GM19238 (cell line): Measurements from ENCODE around the gene JPH3.
"Not testable (repeated sequence)": the region's sequence is repeated elsewhere in the genome, so short reads cannot be mapped to it uniquely, and the experiment has no call there.

Experiments
- DNase-seq: peaks from one replicate; pipeline ENCODE4 v3.0.0; 2011; ENCODE audit warnings: low spot score; ENCODE audit not compliant: insufficient read length

The JPH3 gene

DNA sequence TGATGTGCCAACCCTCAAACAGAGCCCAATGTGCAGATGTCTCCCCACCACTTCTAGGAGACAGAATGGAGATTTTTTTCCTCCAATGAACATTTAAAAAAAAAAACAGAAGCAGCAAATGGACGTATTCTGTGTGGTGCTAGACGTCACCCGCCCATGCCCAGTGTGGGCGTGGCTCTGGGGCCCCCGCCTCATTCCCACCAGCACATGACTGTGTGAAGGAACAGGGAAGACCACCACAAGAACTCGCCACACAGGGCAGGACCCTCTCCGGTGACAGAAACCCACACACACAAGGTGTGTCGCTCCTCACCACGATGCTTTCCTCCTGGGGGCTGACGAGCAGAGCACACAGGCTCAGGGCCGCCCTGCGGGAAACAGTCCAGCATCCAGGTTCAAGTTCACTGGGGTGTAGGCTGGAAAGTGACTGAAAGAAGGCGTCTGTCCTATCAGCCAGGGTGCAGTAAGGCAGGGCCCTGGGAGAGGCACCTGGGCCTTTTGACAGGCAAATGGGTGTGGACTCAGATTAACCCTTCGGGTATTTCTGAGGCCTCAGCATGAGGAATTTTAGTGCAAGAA is 110.0 kb downstream of the JPH3 start:
- no peak for DNase-seq

DNA sequence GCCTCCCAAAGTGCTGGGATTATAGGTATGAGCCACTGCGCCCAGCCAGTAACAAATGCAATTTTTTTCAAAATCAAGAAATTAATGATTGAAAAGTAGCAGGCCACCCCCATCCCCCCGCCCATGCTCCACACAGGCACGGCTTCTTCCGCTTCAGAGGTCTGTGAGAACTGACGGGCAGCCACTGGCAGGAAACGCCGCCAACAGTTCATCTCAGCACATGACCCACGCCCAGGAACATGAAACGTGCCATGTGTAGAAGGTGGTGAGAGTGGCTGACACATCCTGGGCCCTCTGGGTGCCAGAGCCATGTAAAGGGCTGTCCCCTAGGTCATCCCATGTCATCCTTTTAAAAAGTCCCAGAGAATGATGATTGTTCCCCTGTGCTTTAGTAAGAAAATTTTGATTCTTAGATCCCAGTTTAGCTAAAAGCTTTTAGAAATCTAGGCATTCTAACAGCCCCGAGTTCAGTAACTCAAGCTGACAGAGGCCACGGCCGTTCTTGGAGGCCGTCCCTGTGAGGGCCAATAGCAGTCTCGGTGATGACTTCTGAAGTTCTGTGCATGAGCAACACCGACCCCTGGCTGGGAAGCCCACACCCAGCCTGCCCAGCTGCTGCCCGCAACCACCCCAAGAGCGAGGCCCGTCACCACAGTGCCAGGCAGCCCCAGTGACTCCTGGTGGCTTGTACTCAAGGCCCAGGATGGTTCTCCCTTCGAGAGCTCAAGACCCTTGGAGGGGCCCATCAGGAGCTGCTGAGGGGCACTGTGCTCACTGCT is 111.3 kb downstream of the JPH3 start:
- no peak for DNase-seq

DNA sequence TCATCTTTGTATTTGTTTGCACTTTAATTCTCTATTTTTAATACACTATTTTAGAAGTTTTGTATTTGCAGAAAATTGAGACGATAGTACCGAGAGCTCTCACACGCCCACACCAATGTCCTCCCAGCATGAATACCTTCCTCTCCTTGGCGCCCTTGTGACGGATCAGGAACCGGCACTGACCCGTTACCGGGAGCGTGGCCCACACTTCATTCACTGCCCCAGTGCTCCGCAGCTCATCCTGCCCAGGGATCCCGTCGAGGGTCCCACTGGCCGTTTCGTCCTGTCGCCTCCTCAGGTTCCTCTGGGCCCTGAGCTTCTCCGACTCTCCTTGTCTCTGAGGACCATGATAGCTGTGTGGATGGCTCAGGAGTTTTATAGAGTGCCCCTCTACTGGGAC is 112.9 kb downstream of the JPH3 start:
- no peak for DNase-seq

DNA sequence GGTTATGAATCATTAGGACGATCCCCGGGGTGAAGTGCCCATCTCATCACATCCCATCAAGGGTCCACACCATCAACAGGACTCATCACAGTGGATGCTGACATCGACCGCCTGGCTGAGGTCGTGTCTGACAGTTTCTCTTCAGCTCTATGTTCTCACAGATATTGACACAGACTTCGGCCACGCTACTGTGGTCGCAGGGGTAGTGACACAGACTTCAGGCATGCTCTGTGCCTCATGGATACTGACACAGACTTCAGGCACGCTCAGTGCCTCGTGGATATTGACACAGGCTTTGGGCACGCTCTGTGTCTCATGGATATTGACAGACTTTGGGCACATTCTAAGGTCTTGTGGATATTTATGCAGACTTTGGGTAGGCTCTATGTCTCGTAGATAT is 113.3 kb downstream of the JPH3 start:
- DNase-seq, result no peak

DNA sequence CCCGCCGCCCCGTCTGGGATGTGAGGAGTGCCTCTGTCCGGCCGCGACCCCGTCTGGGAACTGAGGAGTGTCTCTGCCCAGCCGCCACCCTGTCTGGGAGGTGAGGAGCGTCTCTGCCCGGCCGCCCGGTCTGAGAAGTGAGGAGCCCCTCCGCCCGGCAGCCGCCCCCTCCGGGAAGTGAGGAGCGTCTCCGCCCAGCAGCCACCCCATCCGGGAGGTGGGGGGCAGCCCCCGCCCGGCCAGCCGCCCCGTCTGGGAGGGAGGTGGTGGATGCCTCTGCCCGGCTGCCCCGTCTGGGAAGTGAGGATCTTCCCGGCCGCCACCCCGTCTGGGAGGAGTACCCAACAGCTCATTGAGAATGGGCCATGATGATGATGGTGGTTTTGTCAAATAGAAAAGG is 116.5 kb downstream of the JPH3 start:
- DNase-seq, result not testable (repeated sequence)

DNA sequence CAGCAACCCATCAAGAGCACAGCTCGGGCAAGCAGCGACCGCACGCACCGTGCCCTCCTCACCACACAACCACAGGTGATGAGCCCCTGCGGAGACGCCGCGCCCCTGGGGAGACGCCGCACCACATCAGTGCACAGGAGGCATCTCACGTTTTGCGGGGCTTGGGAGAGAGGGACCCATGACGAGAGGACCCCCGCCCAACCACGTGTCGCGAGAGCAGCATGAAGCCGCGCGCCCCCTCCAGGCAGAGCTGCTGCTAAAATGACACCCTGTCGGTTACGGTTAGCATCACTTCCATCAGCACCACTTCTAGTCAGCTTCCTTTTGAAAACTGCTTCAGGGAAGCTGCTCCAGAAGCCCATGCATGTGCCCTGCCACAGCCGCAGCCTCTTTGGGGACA is 118.1 kb downstream of the JPH3 start:
- DNase-seq, result no peak

DNA sequence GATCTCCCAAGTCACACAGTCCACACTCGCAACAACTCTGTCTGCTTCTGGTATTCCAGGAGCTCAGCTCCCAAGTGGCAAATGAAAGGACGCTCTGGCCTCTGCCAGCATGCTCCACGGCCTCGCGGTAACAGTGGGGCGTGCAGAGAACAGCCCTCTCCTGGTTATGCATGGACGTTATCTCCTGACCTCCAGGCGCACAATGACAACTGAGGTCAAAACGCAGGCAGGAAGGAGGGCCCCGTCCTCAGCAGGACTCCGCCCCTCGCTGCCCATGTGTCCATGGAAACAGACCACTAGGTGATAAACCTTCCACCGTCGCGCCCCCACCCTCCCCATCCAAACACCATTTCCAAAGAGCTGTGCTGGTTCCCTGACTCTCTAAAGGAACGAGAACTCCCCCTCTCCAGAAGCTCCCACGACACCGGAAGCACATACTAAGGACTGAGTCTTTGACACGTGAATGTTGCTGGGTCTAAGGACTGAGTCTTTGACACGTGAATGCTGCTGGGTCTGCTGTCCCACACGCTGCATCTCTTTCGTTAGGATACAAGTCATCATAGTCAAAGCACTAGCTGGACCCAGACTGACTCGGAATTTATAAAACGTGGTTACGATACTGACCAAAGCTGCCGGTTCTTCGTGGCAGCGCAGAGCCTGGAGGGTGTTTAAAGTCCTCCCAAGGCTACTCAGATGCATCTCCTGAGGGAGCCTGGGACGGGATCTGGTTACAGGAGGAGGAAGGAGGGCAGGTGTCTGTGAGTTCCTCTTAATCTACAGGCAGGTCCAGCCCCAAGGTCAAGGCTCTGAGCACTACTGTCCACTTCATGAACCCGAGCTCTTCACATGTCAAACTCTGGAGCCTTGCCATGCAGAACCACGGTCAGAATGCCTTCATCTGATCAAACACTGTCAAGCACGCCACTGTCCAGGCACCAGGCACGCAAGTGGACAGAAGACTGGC is 119.6 kb downstream of the JPH3 start:
- no peak for DNase-seq

DNA sequence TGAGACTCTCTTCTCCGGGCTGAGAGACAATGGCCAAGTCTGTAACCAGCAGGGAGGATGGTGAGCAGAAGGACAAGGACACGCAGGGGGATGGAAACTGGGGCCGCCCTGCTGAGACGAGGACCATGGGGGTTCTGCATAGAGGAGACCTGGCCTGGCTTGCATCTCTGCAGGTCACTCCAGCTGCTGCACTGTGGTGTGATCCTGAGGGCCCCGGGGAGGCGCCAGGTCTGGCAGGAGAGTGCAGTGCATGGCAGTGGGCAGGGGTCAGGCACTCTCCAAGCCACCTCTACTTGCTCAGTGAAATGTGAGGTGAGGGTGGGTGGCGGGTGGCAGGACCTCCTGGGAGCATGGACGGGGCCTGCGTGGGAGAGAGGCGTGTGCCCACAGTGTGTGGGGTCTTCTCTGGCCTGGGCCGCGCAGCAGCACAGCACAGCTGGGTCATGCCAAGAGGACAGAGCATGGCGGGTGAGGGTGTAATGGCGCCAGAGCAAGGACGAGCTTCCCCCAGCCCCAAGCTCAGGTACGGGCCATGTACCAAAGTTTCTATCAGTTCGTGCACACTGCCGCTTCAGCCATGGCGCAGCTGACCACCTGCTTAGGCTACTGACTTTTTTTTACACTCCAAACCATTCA is 120.4 kb downstream of the JPH3 start:
- DNase-seq, result no peak

DNA sequence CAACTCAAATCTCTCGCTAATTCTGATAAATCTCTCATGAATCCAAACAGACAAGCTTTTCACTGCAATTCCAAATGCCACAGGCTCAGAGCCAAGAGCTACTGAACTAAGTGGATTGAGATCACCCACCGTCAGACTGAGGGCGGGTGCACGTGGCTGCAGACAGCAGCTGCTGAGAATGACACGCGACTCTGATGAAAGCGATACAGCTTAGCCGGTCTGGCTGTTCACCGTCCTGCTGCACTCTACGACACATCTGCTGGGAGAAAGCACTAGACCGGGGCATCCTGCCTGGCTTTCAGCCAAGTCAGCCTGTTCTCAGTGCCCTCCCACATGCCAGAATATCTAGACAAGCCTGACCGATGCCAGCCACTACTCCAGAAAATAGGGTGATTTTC is 120.9 kb downstream of the JPH3 start:
- peak; percentile 66 for DNase-seq

DNA sequence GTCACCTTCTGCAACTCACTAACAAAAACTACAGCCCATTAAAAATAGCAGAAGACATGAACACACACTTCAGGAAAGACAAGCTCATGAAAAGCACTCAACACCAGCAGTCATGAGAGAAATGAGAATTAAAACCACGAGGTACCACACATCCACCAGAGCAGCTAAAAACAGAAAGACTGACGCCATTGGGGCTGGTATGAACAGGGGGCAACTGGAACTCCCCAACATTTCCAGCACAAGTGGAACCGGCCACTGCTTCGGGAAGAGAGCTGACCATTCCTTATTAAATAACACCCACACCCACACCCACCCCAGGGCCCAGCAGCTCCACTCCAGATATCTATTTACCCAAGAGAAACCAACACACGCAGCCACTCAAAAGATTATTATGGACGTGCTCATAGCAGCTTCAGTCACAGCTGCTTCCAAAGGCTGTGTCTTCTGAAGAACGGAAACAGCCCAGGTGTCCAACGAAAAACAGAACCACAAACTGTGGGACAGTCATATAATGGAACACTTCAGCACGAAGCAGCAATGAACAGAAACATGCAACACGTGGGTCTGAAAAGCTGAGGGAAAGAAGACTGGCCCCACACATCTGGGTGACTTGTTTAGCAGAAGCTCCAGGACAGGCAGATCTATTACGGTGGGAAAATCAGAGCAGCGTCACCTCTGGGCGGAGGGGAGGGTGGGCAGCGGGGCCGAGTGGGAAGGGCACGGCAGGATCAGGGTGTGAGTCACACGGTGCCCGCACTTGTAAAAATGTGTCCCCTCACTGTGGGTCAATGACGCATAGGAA is 122.4 kb downstream of the JPH3 start:
- DNase-seq, result no peak

DNA sequence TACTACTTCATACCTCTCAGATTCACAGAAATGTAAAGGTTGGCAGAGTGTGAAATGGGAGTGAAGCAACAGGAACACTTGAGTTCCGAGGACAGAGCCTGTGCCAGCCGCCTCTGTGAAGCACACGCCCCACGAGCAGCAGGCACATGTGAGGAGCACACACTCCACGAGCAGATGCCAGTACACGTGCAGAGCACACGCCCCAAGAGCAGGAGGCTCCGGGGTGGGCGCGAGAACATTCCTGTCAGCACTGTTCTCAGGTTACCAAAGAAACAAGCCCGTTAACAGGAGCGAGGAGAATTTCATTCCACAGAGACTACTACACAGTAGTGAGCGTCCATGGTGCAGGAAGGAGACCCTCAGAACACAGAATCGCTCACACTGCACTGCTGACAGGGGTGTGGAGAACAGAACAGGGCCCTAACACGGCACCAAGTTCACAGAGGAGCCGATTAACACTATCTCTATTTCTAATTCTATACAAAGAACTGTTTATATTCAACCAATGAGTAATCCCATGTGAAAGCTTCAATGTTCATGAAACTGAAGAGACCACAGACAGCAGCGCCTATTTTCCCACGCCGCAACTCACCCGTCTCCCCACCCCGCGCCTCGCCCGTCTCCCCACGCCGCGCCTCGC is 123.4 kb downstream of the JPH3 start:
- DNase-seq, result no peak

DNA sequence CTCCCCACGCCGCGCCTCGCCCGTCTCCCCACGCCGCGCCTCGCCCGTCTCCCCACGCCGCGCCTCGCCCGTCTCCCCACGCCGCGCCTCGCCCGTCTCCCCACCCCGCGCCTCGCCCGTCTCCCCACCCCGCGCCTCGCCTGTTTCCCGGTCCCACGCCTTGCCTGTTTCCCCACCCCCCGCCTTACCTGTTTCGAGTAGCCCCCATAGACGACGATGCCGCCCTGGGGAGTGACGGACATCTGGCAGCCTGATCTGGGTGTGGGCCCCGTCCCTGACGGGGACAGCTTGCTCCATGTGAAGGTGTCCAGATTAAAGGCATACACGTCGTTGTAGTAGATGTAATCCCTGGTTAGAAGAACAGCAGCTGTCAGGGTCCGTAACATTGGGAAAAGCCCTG is 124.3 kb downstream of the JPH3 start:
- not testable (repeated sequence) for DNase-seq

DNA sequence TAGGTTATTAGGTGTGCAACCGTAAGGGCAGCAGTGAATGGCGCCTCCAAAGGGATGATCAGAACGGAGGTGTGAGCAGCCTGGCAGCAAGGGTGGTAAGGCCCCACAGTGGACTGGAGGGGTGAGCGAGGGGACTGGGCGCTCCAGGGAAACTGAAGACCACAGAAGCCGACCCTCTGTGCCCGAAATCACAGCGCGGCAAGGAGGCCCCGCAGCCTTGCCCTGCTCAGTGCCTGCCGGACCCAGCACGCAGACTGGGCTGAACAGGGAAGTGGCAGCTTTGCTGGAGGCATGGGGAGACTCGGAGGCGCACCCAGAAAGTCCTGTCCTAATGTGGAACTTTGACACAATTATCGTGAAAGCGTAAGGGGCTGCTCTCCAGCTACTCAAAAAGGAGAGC is 125.0 kb downstream of the JPH3 start:
- DNase-seq, result no peak

DNA sequence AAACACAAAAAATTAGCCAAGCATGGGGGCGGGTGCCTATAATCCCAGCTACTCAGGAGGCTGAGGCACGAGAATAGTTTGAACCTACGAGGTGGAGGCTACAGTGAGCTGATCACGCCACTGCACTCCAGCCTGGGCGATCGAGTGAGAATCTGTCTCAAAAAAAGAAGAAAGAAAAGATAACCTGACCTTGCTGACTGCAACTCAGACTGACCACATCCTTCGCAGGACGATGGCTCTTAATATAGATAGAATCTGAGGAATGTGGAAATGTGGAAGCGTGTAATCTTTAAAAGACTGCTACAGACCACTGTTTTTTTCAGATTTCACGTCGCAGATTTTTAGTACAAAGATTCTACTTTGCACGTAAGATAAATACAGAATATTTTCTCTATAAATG is 125.7 kb downstream of the JPH3 start:
- no peak for DNase-seq

DNA sequence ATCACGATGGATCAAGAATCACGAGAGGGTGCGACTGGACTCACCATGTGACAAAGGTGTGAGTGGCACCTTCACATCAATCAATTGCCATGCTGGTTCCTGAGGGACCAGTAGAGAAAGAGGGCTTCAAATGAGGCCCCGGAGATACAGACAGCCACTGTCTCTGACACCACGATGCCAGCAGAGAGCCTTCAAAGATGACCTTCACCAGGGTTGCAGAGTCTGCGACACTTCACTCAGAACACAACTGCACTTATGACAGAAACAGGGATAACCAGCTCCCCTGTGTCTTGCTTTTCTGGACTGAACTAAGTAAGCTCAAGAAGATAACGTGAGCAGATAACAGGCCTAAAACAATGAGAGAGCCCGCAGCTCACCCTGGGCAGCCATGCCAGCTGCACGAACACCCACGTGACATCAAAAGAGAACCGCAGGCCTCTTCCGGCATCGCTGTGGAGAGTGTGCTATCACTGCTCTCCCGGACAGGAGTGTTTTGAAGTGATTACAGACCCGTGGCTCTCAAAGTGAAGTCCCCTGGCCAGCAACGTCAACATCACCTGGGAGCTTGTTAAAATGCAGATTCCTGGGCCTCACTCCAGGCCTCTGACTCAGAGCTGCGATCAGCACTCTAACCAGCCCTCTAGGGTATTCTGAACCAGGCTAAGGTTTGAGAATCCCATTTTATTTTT is 127.1 kb downstream of the JPH3 start:
- DNase-seq, result no peak

DNA sequence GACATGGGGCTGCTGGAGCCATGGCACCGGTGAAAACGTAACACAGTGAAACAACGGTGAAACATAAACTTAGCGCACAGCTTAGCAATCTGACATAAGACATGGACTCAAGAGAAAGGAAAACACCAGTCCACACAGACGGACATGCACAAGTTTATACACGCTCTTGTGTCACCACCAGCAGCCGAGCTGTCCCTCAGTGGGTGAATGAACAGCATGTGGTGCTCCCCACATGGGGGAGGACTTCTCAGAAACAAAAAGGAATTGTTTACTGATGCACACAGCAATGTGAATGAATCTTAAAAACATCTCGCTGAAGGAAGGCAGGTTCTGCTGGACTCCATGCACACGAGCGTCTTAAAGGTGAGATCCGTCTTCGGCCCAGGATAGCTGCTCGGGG is 129.3 kb downstream of the JPH3 start:
- DNase-seq, result no peak

DNA sequence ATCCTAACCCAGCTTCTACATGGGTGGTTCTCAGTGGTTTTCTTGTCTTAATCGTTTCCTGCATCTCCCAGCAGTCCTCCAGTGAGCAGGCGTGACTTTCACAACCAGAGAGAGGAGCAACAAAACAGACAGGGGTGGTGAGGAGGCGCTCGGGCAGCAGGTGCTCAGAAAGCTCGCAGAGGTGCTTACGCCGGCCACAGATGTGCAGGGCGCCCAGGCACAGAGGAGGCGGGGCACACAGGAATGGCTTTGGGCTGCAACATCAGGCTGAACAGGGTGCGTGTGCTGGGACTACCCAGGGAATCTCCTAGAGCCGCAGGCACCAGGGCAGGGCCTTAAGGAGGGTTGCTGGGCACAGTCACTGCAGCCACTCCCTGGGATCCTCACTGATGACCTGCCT is 130.9 kb downstream of the JPH3 start:
- no peak for DNase-seq

DNA sequence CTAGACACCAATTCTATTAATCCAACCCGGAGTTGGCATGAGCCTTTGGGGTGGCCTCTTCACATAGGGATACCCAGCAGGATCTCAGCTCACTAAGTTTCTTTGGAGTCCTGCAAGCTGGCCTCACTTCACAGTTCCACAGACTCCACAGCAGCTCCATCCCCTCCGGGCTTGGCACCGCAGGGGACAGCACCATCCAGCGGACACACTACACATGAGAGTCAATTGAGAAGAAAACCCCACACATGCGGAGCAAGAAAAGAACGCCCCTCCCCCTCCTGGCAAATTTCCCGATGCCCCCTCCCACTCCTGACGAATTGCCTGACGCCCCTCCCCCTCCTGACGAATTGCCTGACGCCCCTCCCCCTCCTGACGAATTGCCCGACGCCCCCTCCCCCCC is 132.3 kb downstream of the JPH3 start:
- DNase-seq, result no peak

DNA sequence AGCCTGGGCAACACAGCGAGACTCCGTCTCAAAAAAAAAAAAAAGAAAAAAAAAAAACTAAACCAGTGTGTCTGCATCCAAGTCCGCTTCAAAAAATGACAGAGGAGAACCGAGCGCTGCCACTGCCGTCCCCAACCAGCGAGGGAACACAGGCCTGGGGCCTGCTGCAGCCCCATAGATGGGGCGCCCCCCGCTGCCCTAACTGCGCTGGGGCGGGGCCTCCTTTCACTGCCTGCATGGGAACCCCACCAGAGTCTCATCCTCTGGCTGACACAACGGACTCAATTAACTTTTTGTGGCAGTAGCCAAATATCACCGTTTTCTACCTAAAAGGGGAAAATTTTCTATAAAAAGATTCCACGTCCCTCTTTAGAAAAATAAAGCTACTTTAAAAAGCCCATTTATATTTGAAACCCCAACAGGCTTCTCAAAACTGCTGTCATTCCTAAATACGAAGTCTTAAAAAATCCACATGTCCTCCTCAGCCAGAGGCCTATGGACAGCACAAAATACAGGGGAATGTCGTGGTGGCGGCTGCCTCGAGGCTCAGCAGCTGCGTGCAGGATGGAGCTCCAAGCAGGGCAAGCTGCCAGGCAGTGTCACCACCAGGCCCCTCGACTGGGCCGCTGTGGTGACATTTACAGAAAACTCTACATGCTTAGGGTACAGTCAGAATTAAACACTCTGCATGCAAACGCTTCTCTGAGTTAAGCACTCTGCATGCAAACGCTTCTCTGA is 133.1 kb downstream of the JPH3 start:
- no peak for DNase-seq
